NCI-H2227 (cell line): Measurements from ENCODE around the gene TEX22.

Experiments
- DNase-seq: peaks from one replicate; lab custom pipeline; 2025; ENCODE audit not compliant: unreplicated experiment; lab: John Stamatoyannopoulos, UW

The TEX22 gene

DNA sequence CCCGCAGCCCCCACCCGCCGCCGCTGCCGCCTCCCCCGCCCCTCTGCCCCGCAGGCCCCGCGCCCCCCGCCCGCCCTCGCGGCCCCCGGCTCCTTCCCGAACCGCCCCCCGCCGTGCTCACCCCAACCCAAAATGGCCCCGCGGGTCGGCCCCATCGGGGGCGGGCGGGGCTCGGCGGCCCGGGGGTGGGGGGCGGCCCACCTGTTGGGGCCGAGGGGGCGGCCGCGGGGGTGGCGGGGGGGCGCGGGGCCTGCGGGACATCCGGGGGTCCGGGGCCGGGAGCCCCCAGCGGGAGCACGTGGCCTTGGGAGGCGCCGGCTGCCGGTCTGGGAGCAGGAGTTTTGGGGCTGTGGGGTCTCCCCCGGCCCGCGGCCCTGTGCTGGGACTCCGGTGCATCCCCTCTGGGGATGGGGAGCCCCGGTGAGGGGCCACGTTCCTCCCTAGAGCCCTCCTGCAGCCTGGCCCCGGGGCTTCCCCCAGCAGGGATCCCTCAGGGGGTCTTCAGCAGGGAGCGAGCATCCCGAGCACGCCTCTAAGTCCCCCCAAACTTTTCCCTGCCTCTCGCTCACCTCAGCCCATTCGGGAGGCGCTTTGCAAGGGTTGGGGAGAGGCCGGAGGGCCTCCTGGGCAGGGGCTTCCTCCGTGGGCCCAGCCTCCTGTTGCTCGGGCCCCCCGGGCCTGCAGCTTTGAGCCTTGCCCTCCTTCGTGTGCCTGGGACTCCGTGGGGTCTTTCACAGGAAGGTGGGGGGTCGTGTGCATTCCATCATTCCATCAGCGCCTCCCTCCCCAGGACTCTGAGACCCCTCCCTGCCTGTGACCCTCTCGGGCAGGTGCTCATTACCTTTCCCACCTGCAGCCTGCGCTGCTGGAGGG, 22.0 kb downstream of the TEX22 start:
- no peak for DNase-seq

- DNase-seq: no peak
These were observed 22.8 kb downstream of the TEX22 start for GRCh38 chr14:105420974-105421674.

DNA sequence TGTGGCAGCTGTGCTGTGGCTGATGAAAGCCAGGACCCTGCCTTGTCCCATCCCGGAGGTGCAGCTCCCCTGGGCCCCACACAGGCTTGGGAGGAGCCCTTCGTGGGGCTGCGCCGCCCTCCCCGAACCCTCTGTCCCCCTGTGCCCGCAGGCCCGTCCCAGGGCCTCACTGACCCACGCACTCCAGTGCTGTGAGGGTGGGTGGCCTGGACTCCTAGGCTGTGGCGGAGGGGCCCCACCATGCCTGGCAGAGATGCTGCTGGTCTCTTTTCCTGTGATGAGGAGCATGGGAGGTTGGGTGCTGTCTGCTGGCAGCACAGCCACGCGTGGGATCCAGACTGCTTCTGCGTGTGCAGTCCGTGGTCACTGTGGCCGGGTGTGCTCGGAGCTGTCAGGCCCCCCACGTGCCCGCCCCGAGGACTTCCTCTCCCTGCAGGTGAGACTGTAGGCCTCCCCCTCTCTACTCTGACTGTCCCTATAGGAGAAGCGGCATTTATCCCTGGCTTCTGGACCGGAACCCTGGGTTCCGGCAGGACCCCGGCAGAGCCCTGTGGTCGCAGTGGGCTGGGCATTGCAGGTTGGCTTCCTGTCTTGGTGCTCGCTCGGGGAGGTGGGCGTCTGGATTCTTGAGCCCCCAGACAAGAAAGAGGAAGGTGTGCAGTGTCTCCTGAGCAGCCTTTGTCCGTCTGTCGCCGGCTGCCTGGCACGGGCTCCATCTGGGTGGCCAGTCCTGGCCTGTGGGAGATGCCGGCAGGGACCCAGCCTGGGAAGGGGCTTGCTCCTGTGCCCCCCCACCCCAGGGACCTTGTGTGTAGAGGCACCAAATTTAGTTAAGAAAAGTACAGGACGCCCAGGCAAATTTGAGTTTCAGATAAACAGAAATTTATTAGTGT, 23.6 kb downstream of the TEX22 start:
- DNase-seq: no peak

DNA sequence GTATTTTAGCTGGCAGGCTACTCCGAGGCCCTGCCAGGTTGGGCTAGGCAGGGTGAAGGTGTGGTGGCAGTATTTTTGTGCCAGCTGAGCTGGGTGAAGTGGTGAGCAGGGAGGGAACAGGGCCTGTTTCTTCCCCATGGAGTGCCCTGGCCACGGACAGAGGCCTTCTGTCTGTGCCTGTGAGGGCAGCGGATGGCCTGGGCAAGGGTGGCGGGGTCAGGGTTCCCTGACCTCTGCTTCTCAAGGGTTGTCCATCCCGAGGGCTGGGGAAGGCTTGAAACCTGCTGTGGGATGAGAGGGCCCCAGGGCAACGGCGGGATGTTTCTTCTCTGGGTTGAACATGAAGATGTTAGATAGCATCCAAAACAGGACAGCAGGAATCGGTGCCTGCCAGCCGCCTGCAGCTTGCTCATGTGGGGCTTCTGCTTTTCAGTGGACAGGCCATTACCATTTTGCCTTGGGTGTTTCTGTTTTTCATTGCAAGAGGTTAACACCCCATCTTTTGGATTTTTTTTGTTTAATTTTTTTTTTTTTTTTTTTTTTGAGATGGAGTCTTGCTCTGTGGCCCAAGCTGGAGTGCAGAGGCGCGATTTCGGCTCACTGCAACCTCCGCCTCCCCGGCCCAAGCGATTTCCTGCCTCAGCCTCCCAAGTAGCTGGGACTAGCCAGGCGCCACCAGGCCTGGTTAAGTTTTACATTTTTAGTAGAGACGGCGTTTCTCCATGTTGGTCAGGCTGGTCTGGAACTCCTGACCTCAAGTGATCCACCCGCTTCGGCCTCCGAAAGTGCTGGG, 24.6 kb downstream of the TEX22 start:
- no peak for DNase-seq

GRCh38 chr14:105423488-105424195, 25.3 kb downstream of the TEX22 start:
- DNase-seq: no peak

- DNase-seq: no peak
These were observed 26.5 kb downstream of the TEX22 start for GRCh38 chr14:105424861-105425260.

DNA sequence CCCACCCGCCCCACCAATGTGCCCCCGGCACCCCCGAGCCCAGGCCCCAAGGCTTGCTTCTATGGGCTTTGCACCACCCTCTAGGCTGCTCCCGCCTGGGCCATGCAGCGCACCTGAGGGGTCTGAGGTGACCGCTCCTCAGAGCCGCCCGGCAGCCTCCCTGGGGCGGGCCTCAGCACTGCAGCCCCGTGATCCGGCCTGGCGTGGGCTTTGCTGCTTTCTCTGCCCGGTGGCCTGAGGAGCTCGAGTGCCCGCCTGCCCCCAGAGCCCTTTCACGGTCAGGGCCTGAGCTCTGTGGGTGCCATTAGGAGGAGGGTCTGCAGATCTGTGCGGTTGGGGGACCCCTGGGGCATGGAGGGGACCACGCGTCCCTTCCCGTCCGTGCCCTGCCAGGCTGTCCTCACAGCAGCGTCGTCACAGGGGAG, 27.5 kb downstream of the TEX22 start:
- no peak for DNase-seq

GRCh38 chr14:105426416-105427130, 28.2 kb downstream of the TEX22 start:
- no peak for DNase-seq

DNA sequence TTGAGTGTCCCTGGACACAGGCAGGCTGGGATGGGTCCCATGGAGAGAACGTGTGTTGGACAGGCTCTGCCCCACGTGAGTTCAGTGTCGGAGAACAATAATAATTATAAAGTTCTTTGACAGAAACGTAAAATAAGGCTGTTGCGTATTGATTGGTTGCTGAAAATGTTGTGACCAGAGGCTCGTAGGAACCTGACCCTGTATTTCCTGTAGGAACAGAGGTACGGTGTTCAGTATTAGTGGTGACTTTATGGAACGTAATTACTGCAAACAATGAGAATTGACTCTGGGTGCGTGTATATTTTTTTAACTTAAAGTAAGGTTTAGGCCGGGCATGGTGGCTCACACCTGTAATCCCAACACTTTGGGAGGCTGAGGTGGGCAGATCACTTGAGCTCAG, 29.1 kb downstream of the TEX22 start:
- DNase-seq: no peak

DNA sequence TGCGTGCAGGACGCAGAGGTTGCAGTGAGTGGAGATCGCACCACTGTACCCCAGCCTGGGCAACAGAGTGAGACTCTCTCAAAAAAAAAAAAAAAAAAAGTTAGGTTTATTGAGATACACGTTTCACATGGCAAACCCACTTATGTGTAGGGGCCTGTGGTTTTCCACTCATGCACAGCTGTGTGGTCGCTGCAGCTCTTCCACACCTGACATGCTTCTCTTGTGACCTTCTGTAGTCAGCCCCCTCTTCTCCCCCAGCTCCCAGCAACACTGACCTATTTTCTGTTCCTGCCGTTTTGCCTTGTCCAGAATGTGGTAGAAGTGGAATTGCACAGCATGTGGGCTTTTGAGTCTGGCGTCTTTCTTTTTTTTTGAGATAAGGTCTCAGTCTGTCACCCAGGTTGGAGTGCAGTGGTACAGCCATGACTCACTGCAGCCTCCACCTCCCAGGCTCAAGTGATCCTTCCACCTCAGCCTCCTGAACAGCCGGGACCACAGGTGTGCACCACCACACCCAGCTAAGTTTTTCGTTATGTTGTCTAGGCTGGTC, 29.7 kb downstream of the TEX22 start:
- no peak for DNase-seq

DNA sequence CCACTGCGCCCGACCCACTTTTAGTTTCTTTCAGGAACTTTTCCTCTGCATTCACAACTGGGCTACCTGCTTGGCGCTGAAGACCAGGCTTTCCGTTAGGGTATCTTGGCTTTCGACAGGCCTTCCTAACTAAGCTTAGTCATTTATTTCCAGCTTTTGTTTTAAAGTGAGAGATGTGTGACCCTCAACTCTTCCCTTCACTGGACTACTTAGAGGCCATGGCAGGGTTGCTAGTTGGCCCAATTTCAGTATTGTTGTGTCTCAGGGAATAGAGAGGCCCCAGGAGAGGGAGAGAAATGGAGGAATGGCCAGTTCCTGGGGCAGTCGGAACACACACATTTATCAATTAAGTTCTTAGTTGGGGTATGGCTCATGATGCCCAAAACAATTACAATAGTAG, 31.7 kb downstream of the TEX22 start:
- no peak for DNase-seq

- no peak for DNase-seq
These were observed 32.2 kb downstream of the TEX22 start for GRCh38 chr14:105430565-105430964.

GRCh38 chr14:105431256-105431655, 32.9 kb downstream of the TEX22 start:
- no peak for DNase-seq

GRCh38 chr14:105432657-105433056, 34.3 kb downstream of the TEX22 start:
- DNase-seq: no peak

DNA sequence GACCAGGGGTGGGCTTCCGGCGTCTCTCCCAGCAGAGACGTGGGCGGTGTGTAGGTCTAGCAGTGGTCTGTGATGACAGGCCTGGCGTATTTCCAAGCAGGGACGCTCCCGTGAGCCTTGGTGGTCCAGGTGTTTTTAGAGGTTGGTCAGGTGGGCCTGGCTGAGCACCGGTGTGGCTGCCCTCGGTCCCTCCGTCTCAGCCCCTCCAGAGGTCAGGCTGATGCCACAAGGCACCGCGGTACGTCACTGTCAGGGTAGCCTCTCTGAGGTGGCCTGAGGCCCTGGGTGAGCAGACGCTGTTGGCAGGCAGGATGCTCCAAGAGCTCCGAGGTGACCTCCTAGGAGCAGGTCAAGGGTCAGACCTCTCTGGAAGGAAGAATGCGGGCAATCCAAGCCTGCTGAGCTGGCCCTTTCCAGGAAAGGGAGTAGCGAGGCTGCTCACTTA, 34.8 kb downstream of the TEX22 start:
- DNase-seq: no peak

GRCh38 chr14:105436402-105436801, 38.1 kb downstream of the TEX22 start:
- DNase-seq: no peak

DNA sequence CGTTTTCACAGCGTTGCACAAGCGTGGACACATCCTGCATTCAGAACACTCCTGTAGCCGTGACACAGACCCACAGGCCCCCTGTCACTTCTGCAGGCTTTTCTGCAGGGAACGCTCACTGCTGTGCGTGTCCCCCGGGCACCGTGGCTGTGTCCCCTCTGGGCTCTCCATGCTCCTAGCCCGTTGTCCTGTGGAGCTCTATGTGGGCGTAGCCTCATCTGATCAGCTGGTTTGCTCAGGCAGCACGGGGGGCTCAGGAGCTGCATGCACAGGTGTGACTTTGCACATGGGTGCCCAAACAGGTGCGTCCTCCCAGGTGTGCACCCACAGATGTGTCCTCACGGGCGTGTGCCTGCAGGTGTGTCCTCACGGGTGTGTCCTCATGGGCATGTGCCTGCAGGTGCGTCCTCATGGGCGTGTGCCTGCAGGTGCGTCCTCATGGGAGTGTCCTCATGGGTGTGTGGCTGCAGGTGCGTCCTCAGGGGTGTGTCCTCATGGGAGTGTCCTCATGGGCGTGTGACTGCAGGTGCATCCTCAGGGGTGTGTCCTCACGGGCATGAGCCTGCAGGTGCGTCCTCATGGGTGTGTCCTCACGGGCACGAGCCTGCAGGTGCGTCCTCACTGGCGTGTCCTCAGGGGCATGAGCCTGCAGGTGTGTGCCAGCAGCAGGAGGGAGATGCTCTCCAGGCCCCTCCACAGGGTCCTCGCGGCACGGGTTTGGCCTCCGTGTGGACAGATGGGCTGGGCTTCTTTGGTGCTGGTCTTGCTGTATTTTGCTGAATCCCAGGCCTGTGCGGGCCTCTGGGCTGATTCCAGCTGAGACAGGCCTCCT, 38.8 kb downstream of the TEX22 start:
- no peak for DNase-seq
